Karpas-422 (cell line): ENCODE results near the gene ATE1. TPM values are rescaled to one million over a fixed set of nuclear protein-coding genes. Genes with fewer than 3 reads are reported as not detected.

ENCODE experiments used
- DNase-seq: peaks from one replicate; pipeline ENCODE4 v3.0.0-alpha.2; 2015
- H2AFZ ChIP-seq: fragments of 200-600 bp; sonication (generic); 2 replicates; pipeline ENCODE4 v1.6.1; 2014; ENCODE audit warnings: antibody characterized with exemption, low read length, mixed read lengths
- H3K27ac ChIP-seq: fragments of 200-600 bp; sonication (generic); 2 replicates; pipeline ENCODE4 v1.5.1; 2014; ENCODE audit warnings: mild to moderate bottlenecking, low read length, moderate library complexity
- H3K27me3 ChIP-seq: fragments of 200-600 bp; sonication (generic); 2 replicates; pipeline ENCODE4 v1.6.1; 2014; ENCODE audit warnings: low read length, mixed read lengths
- H3K36me3 ChIP-seq: fragments of 200-600 bp; sonication (generic); 2 replicates; pipeline ENCODE4 v1.6.1; 2014; ENCODE audit warnings: low read length, mixed read lengths; ENCODE audit not compliant: insufficient read depth
- H3K4me1 ChIP-seq: fragments of 200-600 bp; sonication (generic); 2 replicates; pipeline ENCODE4 v1.6.1; 2014; ENCODE audit warnings: mild to moderate bottlenecking, low read length, mixed read lengths
- H3K4me2 ChIP-seq: fragments of 200-600 bp; sonication (generic); 2 replicates; pipeline ENCODE4 v1.6.1; 2014; ENCODE audit warnings: low read length, low read depth, mild to moderate bottlenecking; ENCODE audit not compliant: poor library complexity, severe bottlenecking
- H3K4me3 ChIP-seq: fragments of 200-600 bp; sonication (generic); 2 replicates; pipeline ENCODE4 v1.5.1; 2014; ENCODE audit warnings: mild to moderate bottlenecking, antibody characterized with exemption, low read length, mixed read lengths
- H3K79me2 ChIP-seq: fragments of 200-600 bp; sonication (generic); 2 replicates; pipeline ENCODE4 v1.6.1; 2014; ENCODE audit warnings: mild to moderate bottlenecking, low read length, mixed read lengths
- H3K9ac ChIP-seq: fragments of 200-600 bp; sonication (generic); 2 replicates; pipeline ENCODE4 v1.6.0; 2014; ENCODE audit warnings: low read length
- H3K9me2 ChIP-seq: fragments of 200-600 bp; sonication (generic), shearing (Covaris generic); replicated peaks from 2 replicates; pipeline ENCODE4 v1.6.0; 2014; ENCODE audit warnings: mild to moderate bottlenecking, low read length, moderate library complexity; ENCODE audit not compliant: insufficient read depth
- H3K9me3 ChIP-seq: fragments of 300-700, 200-600 bp; sonication (generic); 2 replicates; pipeline ENCODE4 v1.6.1; 2014; ENCODE audit warnings: low read length, mixed read lengths
- H4K20me1 ChIP-seq: fragments of 200-600 bp; sonication (generic); 2 replicates; pipeline ENCODE4 v1.6.1; 2014; ENCODE audit warnings: mild to moderate bottlenecking, antibody characterized with exemption, low read length, low read depth; ENCODE audit not compliant: insufficient read depth
- total RNA-seq: library from RNA; depleted of rRNA; stranded (reverse); fragments of >200 nt; shearing (Covaris generic); gene quantifications from 2 replicates; pipeline ENCODE4 v1.2.3, GENCODE V29; 2014; ENCODE audit warnings: low replicate concordance

ATE1 gene
- total RNA-seq, 1 experiment from 2014 or later, result 72.6 TPM

DNA sequence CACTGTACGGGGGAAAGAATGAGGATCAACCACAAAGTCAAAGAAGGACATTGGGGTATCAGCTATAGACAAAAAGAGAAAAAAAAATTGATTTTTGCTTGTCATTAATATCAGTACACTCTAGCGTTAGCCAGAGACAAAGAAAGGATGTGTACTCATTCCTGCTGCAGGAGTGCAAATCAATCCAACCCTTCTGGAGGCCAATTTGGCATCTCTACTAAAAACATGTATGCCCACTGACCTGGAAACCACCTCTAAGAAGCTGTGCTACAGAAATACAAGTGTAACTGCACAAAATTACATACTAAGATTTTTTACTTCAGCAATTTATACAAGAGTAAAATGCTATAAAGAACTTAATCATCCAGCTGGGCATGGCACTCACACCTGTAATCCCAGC lies 33.6 kb upstream of the ATE1 start:
- peaks cover 49% of the 10 kb centered on the region for H3K36me3 ChIP-seq
- H3K9me3 ChIP-seq, result no peaks in the 10 kb centered on the region
- no peaks in the 10 kb centered on the region for H3K79me2 ChIP-seq
- no peak overlapping the region for H2AFZ ChIP-seq
- no peak overlapping the region for H3K4me2 ChIP-seq
- no peaks in the 10 kb centered on the region for H3K9me2 ChIP-seq
- no peak overlapping the region for H3K9ac ChIP-seq
- no peaks in the 10 kb centered on the region for H3K27me3 ChIP-seq
- no peak overlapping the region for H3K27ac ChIP-seq
- DNase-seq, result no peak
- no peaks in the 10 kb centered on the region for H4K20me1 ChIP-seq
- no peaks in the 10 kb centered on the region for H3K4me1 ChIP-seq
- no peak overlapping the region for H3K4me3 ChIP-seq

DNA sequence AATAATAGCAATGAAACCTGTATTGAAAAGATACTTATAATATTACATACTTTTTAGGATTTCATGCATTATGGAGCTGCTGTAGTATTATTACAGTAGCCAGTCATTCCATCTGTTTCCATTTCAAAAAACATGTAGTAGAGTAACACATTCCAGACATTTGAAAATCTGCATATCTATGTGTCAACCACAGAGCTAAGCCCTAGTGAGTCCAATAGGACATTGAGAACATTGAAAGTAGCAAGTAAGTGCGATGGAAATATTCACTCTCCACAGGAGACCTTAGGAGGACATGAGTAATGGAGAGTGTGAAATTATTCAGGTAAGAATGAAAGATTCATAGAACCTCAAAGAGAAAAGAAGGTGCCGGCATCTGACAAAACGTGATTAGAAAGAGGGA lies 31.8 kb upstream of the ATE1 start:
- no peak overlapping the region for H3K9ac ChIP-seq
- no peaks in the 10 kb centered on the region for H3K9me2 ChIP-seq
- no peak overlapping the region for H3K27ac ChIP-seq
- no peak overlapping the region for H3K4me3 ChIP-seq
- H2AFZ ChIP-seq, result no peak overlapping the region
- H4K20me1 ChIP-seq, result no peaks in the 10 kb centered on the region
- no peaks in the 10 kb centered on the region for H3K27me3 ChIP-seq
- H3K4me2 ChIP-seq, result no peak overlapping the region
- no peaks in the 10 kb centered on the region for H3K79me2 ChIP-seq
- no peaks in the 10 kb centered on the region for H3K9me3 ChIP-seq
- DNase-seq, result no peak
- H3K4me1 ChIP-seq, result no peaks in the 10 kb centered on the region
- peaks cover 38% of the 10 kb centered on the region for H3K36me3 ChIP-seq

DNA sequence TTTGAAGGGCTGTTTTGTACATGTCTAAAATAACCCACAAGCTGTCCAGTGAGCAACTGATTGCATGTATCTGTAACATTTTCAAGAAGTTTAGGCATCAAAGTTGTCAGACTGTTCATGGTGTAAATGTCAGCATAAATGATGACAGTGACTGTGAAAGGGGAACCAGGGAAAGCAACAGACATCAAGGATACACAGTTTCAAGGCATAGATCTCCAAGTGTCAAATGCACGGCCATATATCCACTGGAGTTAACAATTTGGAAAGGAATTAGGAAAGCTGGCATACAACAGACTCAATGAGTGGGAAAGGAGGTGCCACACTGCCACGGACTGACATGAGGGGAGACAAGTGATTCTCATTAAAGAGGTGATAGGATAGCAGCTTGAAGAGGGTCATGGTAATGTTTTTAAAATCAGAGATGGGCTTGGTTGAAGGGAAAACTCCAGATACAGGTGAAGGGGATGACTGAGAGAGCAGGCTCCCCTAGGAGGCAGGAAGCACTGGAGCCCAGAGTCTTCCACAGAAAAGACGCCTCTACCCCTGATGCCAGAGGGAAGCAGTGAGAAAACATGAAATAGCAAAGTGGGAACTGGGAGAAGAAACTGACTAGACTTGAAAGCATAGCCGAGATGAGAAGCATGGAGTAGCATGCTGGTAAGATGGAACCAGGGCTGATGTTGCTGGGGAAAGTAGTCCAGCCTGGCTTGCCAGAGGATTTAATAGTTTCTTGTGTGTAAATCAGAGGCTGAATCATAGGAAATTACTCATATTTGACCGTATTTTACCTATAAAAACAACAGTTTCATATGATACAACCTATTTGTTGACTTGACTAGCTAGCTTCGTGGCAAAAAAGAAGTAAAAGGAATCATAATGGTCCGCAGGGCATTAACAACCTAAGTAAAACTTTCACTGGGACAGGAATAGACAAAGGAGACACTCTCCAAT lies 28.6 kb upstream of the ATE1 start:
- no peak overlapping the region for H3K9ac ChIP-seq
- no peaks in the 10 kb centered on the region for H3K9me2 ChIP-seq
- no peak overlapping the region for H2AFZ ChIP-seq
- DNase-seq, result no peak
- peaks cover 34% of the 10 kb centered on the region for H3K36me3 ChIP-seq
- H3K4me1 ChIP-seq, result no peaks in the 10 kb centered on the region
- no peak overlapping the region for H3K4me3 ChIP-seq
- no peaks in the 10 kb centered on the region for H3K27me3 ChIP-seq
- no peak overlapping the region for H3K4me2 ChIP-seq
- no peaks in the 10 kb centered on the region for H3K79me2 ChIP-seq
- H3K27ac ChIP-seq, result no peak overlapping the region
- no peaks in the 10 kb centered on the region for H3K9me3 ChIP-seq
- no peaks in the 10 kb centered on the region for H4K20me1 ChIP-seq

DNA sequence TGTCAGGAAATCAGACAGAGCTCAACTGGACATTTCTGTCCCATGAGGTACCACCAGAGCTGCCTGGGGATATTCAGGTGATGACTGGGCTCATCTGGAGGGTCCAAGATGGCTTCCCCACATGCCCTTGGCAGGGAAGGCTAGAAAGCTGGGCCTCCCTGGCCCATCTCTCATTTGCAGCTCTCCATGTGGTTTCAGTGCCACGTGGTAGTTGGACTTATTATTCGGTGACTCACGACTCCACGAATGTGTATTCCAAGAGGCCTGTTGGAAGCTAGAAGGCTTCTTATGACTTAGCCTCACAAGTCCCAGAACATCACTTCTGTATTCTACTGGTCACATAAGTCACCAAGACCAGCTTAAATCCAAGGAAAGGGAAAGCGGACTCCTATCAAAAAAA lies 24.4 kb upstream of the ATE1 start:
- H3K36me3 ChIP-seq, result peaks cover 10% of the 10 kb centered on the region; the same call in 1 of the 2 replicates
- no peak overlapping the region for H3K27ac ChIP-seq
- H3K4me2 ChIP-seq, result no peak overlapping the region
- no peak for DNase-seq
- H3K9me2 ChIP-seq, result no peaks in the 10 kb centered on the region
- no peak overlapping the region for H3K4me3 ChIP-seq
- H4K20me1 ChIP-seq, result no peaks in the 10 kb centered on the region
- H3K4me1 ChIP-seq, result no peaks in the 10 kb centered on the region
- H3K9me3 ChIP-seq, result no peaks in the 10 kb centered on the region
- no peaks in the 10 kb centered on the region for H3K79me2 ChIP-seq
- H2AFZ ChIP-seq, result no peak overlapping the region
- no peak overlapping the region for H3K9ac ChIP-seq
- no peaks in the 10 kb centered on the region for H3K27me3 ChIP-seq

DNA sequence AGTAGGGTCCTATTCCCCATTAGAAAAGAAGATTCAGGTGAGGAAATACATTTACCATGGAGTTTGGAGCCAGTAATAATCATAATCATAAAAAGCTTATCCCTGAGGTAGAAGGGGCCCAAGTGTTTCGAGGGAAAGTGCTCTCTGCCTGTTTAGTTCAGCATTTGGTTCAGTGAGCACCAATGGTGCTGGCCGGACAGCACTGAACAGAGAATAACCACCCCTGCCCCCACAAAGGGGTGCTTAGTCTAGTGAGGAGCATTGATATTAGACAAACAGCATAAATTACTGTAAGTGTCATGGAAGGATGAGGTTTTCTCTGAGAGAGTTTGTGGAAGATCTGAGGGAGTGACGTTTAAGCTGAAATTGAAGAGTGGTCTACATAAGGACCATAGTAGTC lies 21.6 kb upstream of the ATE1 start:
- no peak overlapping the region for H3K9ac ChIP-seq
- H4K20me1 ChIP-seq, result no peaks in the 10 kb centered on the region
- H3K27me3 ChIP-seq, result no peaks in the 10 kb centered on the region
- DNase-seq, result no peak
- no peak overlapping the region for H3K4me3 ChIP-seq
- no peaks in the 10 kb centered on the region for H3K36me3 ChIP-seq
- no peaks in the 10 kb centered on the region for H3K4me1 ChIP-seq
- no peak overlapping the region for H3K27ac ChIP-seq
- no peaks in the 10 kb centered on the region for H3K9me3 ChIP-seq
- no peaks in the 10 kb centered on the region for H3K79me2 ChIP-seq
- no peak overlapping the region for H3K4me2 ChIP-seq
- H2AFZ ChIP-seq, result no peak overlapping the region
- no peaks in the 10 kb centered on the region for H3K9me2 ChIP-seq

DNA sequence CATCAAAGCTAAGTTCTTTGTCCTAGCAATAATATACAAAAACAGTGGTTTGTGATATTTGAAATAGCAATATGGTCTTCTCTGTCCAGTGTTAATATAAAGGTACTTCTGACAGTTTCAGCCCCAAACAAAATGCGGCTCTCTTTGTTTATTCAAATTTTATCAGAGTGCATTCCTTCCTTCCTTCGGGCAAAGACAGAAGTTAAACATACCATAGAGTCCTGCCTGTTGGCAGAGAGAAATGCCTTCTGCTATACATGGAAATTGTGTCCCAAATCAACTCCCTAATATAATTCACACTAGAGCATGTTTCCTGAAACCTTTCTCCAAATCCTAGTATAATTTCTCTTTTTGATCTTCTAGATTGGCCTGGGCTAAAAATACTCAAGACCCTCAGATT lies 21.2 kb upstream of the ATE1 start:
- no peak overlapping the region for H3K4me3 ChIP-seq

DNA sequence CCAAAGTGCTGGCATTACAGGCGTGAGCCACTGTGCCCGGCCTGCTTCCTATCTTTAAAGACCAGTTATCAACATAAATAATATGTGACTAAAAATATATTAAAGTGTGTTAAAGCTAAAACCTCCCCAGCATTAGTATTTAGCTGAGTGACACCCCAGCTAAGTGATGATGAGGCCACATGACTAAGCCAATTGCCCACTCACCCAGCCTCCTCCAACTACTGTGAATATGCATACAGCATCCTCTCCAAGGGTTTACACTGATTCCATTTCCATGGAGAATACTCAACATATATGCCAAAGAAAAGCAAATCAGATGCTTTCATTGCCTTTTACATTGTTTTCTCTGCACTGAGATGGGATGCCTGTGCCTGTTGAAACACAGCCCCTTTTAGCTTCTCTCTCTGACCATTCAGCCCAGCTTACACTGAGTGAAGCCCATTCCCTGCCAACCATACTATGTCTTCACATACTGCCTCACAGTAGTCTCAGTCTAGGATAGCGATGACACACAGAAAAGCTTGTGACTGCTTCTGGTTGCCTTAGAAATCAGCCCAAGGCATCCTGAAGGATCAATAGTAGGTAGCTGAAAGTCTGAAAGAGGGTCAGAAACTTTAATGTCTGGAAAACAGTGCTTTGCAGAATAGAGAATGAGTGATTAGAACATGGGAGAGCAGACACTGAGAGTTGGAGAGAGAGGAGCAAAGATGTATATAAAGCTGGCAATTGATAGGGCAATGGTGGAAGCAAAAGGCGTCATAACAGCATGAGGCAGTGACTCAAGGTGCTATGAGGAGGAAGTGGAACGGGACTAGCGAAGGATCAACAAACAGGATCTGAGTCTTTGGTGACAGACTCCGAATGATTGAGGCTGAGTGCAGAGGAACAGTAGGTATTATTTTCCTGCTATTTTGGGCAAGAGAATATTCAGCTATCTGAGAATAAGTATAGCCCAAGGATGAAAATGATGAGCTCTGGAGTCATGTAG lies 19.8 kb upstream of the ATE1 start:
- Histone ChIP-seq H3K4me2 (no peak overlapping the region), H3K9me3 (no peaks in the 10 kb centered on the region), H3K4me1 (no peaks in the 10 kb centered on the region), H3K9me2 (no peaks in the 10 kb centered on the region), H2AFZ (no peak overlapping the region), H3K36me3 (no peaks in the 10 kb centered on the region), H3K9ac (no peak overlapping the region), H3K79me2 (no peaks in the 10 kb centered on the region), H3K4me3 (no peak overlapping the region), H4K20me1 (no peaks in the 10 kb centered on the region), H3K27me3 (no peaks in the 10 kb centered on the region), H3K27ac (no peak overlapping the region)
- no peak for DNase-seq

More for the DNA sequence above, 21.2 kb upstream of the ATE1 start:
- DNase-seq, result no peak
- Histone ChIP-seq H3K27ac (no peak overlapping the region), H3K36me3 (no peaks in the 10 kb centered on the region), H3K27me3 (no peaks in the 10 kb centered on the region), H3K9me3 (no peaks in the 10 kb centered on the region), H3K79me2 (no peaks in the 10 kb centered on the region), H3K4me2 (no peak overlapping the region), H4K20me1 (no peaks in the 10 kb centered on the region), H3K4me1 (no peaks in the 10 kb centered on the region), H3K9ac (no peak overlapping the region), H3K9me2 (no peaks in the 10 kb centered on the region), H2AFZ (no peak overlapping the region)
